ENCODE results near the gene MT2A. TPM values are rescaled to one million over a fixed set of nuclear protein-coding genes. Genes with fewer than 3 reads are reported as not detected.

Gene MT2A
- total RNA-seq, 1 experiment from 2014 or later, result 673 TPM

DNA sequence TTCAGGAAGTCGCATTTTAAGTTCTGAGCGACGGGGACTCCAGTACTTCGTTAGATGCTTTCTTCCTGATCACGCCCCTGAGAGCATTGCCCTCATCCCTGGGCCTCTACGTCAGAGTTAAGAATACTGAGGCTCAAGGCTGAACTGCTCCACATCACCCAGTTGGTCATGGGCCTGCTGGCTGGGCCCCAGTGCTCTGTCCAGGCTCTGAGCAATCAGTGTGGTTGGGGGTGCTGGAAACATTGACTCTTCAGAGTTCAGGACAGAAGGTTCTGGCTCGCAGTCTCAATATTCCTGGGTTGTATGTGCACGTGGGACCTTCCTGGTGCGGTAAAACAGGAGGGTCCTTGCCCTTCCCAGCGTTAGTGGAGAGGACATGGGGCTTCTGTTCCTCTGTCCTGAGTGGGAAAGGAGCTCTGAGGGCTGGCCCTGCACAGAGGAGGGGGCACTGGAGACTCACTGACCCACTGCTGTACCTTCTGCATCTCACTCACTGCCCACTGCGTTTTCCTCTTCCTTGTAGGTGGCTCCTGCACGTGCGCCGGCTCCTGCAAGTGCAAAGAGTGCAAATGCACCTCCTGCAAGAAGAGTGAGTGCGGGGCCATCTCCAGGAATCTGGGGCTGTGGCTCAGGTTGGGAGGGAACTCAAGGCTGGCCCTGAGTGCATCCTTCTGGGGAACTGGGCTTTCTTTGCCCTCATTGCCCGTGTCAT lies 17.7 kb downstream of the MT2A start:
- peak; percentile 57 for ATAC-seq
- in situ Hi-C loops (cut with HindIII; ENCODE audit: low pct_unique_long_range_greater_than_20kb, low sequenced_read_pairs) (no loop called here), intact Hi-C loops (cut with micrococcal nuclease; ENCODE audit: unreplicated experiment) (no loop called here)
- BruUV-seq (replicated peaks), result TSS peak; percentile 99
- CTCF ChIA-PET, result interaction anchor here (0.6 to 1.3 kb wide), 4 partner anchors 17 to 31 kb away, joined by 3 read pairs; partner anchors contain the start of gene MT2A
- H3K27me3 ChIP-seq (ENCODE audit: control insufficient read depth, insufficient read depth, low read length), result no peaks in the 10 kb centered on the region
- H3K4me3 ChIP-seq (ENCODE audit: low read depth in 2 of 2, low read length in 2 of 2), result peak overlapping the region; percentile 57 to 72
- peak overlapping the region; percentile 89 for H3K27ac ChIP-seq (ENCODE audit: low read length)
- no peaks in the 10 kb centered on the region; the same call in 1 of the 2 replicates for H3K36me3 ChIP-seq (ENCODE audit: control insufficient read depth, insufficient read depth, low read length)
- no peak for DNase-seq (ENCODE audit: low read depth, low spot score)
- POLR2A ChIA-PET, result interaction anchor here (0.7 to 1.0 kb wide), 3 partner anchors 17 to 43 kb away, joined by 3 to 4 read pairs (median 3); no protein-coding TSS in a partner anchor
- no peaks in the 10 kb centered on the region for H3K9me3 ChIP-seq (ENCODE audit: control insufficient read depth, insufficient read depth, low read depth, low read length)
- TF ChIP-seq, protein P1, sequence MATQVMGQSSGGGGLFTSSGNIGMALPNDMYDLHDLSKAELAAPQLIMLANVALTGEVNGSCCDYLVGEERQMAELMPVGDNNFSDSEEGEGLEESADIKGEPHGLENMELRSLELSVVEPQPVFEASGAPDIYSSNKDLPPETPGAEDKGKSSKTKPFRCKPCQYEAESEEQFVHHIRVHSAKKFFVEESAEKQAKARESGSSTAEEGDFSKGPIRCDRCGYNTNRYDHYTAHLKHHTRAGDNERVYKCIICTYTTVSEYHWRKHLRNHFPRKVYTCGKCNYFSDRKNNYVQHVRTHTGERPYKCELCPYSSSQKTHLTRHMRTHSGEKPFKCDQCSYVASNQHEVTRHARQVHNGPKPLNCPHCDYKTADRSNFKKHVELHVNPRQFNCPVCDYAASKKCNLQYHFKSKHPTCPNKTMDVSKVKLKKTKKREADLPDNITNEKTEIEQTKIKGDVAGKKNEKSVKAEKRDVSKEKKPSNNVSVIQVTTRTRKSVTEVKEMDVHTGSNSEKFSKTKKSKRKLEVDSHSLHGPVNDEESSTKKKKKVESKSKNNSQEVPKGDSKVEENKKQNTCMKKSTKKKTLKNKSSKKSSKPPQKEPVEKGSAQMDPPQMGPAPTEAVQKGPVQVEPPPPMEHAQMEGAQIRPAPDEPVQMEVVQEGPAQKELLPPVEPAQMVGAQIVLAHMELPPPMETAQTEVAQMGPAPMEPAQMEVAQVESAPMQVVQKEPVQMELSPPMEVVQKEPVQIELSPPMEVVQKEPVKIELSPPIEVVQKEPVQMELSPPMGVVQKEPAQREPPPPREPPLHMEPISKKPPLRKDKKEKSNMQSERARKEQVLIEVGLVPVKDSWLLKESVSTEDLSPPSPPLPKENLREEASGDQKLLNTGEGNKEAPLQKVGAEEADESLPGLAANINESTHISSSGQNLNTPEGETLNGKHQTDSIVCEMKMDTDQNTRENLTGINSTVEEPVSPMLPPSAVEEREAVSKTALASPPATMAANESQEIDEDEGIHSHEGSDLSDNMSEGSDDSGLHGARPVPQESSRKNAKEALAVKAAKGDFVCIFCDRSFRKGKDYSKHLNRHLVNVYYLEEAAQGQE (IDR thresholded peaks at IDR 0.05; ENCODE audit: insufficient read depth in 1 of 2, low read depth in 2 of 2, low read length in 1 of 2), result 0 out of 4 replicates have a peak, but pooled peaks of 1 of the 2 experiments have one; percentile 11
- no peak for TF ChIP-seq SIN3A (IDR thresholded peaks at IDR 0.05; ENCODE audit: borderline replicate concordance, insufficient read depth, low read depth, low read length)
- TF ChIP-seq TCF7L2 (IDR thresholded peaks at IDR 0.05; ENCODE audit: low read depth, low read length), result no peak
- peaks cover 17% of the 10 kb centered on the region for H3K4me1 ChIP-seq (ENCODE audit: control insufficient read depth, insufficient read depth, low read length)

DNA sequence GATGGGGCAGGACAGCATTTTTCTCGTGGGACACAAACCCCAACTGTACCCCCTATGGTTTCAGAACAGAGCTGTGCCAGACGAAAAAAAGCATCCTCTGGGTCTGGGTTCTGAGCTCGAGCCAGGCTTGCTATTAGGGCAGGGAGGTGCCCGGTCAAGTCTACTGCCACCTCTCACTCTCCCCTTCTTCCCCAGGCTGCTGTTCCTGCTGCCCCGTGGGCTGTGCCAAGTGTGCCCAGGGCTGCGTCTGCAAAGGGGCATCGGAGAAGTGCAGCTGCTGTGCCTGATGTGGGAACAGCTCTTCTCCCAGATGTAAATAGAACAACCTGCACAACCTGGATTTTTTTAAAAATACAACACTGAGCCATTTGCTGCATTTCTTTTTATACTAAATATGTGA lies 18.3 kb downstream of the MT2A start:
- Histone ChIP-seq H3K4me1 (ENCODE audit: control insufficient read depth, insufficient read depth, low read length) (peaks cover 13% of the 10 kb centered on the region), H3K27me3 (ENCODE audit: control insufficient read depth, insufficient read depth, low read length) (no peaks in the 10 kb centered on the region), H3K9me3 (ENCODE audit: control insufficient read depth, insufficient read depth, low read depth, low read length) (no peaks in the 10 kb centered on the region), H3K36me3 (ENCODE audit: control insufficient read depth, insufficient read depth, low read length) (no peaks in the 10 kb centered on the region; the same call in 1 of the 2 replicates), H3K27ac (ENCODE audit: low read length) (peak overlapping the region; percentile 89), H3K4me3 (ENCODE audit: low read depth in 2 of 2, low read length in 2 of 2) (peak overlapping the region; percentile 57 to 72)
- intact Hi-C loops (cut with micrococcal nuclease; ENCODE audit: unreplicated experiment), result no loop called here
- ATAC-seq (0 out of 2 replicates have a peak, but pooled peaks have one; percentile 6), DNase-seq (ENCODE audit: low read depth, low spot score) (no peak)
- TF ChIP-seq TCF7L2 (IDR thresholded peaks at IDR 0.05; ENCODE audit: low read depth, low read length), result no peak
- no peak for TF ChIP-seq POLR2AphosphoS5 (IDR thresholded peaks at IDR 0.05; ENCODE audit: low read depth, low read length)
- no peak for TF ChIP-seq SIN3A (IDR thresholded peaks at IDR 0.05; ENCODE audit: borderline replicate concordance, insufficient read depth, low read depth, low read length)
- TF ChIP-seq, protein P1 (IDR thresholded peaks at IDR 0.05; ENCODE audit: insufficient read depth in 1 of 2, low read depth in 2 of 2, low read length in 1 of 2), result no peak
- TF ChIP-seq, protein P2, sequence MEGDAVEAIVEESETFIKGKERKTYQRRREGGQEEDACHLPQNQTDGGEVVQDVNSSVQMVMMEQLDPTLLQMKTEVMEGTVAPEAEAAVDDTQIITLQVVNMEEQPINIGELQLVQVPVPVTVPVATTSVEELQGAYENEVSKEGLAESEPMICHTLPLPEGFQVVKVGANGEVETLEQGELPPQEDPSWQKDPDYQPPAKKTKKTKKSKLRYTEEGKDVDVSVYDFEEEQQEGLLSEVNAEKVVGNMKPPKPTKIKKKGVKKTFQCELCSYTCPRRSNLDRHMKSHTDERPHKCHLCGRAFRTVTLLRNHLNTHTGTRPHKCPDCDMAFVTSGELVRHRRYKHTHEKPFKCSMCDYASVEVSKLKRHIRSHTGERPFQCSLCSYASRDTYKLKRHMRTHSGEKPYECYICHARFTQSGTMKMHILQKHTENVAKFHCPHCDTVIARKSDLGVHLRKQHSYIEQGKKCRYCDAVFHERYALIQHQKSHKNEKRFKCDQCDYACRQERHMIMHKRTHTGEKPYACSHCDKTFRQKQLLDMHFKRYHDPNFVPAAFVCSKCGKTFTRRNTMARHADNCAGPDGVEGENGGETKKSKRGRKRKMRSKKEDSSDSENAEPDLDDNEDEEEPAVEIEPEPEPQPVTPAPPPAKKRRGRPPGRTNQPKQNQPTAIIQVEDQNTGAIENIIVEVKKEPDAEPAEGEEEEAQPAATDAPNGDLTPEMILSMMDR (IDR thresholded peaks at IDR 0.05), result no peak
- in situ Hi-C loops (cut with HindIII; ENCODE audit: low pct_unique_long_range_greater_than_20kb, low sequenced_read_pairs), result no loop called here
- ChIA-PET POLR2A (interaction anchor here (0.7 to 1.2 kb wide), 2 partner anchors 19 to 42 kb away, joined by 3 read pairs; partner anchors contain the start of gene MT2A), CTCF (interaction anchor here (0.6 to 1.3 kb wide), 2 partner anchors 15 to 23 kb away, joined by 3 read pairs; no protein-coding TSS in a partner anchor)
- BruUV-seq (replicated peaks), result no TSS peak
